GM19324 (cell line): Measurements from ENCODE around the gene CCDC183.
"Not testable (repeated sequence)": the region's sequence is repeated elsewhere in the genome, so short reads cannot be mapped to it uniquely, and the experiment has no call there.

Source experiments
- ATAC-seq: cut with Tn5 transposase; IDR thresholded peaks from one replicate; pipeline ENCODE4 v1.9.1; 2021; ENCODE audit warnings: mild to moderate bottlenecking, moderate library complexity; ENCODE audit not compliant: unreplicated experiment, low FRiP score

Gene CCDC183

DNA sequence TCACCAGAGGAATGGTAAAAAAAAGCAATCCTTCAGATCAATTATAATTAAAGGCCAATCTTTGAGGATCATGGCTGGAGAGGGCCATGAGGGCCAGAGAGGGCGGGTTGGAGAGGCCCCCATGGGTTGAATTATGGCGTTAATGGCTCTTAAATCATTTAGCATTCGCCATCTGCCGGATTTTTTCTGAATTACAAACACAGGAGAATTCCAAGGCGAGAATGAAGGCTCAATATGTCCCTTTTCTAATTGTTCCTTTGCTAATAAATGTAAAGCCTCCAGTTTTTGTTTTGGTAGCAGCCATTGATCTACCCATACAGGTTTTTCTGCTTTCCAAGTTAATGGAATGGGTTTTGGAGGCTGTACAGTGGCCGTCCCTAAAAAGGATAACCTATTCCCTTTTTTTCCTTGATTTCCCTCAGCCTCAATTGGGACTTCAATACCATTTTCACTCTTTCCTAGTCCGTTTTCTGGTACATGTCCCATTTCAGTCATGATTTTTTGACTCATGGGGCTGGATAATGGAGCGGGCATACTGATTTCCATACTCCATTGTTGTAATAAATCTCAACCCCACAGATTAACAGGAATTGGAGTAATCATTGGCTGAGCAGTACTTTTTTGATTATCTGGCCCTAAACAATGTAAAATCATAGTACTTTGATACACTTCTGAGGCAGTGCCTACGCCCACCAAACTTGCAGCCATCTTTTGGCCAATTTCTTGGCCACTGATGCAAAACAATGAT, 11.7 kb upstream of the CCDC183 start:
- no peak for ATAC-seq

DNA sequence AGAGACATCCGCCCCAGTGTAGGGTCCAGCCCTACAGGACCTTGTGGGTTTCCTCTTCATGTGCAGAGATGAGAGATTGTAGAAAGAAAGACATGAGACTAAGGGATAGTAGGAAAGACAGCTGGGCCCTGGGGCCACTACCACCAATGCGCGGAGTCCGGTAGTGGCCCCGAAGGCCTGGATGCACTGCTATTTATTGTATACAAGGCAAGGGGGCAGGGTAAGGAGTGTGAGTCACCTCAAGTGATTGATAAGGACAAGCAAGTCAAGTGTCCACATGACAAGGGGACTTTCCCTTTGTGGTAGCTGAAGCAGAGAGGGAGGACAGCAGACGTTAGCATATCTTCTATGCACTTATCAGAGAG, 11.2 kb upstream of the CCDC183 start:
- no peak for ATAC-seq

DNA sequence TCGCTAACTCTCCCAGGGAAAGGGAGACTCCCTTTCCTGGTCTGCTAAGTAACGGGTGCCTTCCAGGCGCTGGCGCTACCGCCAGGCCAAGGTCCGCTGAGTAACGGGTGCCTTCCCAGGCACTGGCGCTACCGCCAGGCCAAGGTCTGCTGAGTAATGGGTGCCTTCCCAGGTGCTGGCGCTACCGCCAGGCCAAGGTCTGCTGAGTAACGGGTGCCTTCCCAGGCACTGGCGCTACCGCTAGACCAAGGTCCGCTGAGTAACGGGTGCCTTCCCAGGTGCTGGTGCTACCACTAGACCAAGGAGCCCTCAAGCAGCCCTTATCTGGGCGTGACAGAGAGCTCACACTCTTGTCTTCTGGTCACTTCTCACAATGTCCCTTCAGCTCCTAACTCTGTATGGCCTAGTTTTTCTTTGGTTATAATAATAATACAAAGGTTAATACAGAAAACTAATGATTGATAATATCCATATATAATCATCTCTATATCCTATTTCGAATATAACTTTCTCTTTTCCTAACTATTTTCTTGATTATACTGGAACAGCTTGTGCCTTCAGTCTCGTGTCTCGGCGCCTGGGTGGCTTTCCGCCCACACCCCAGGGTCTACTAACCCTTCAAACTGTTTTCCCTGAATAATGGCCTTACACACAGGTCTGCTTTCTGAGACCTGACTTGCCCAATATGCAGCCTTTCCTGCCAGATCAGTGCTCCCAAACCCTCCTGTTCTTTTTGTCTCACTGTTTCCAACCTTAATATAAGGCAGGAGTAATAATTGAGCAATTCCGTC, 10.4 kb upstream of the CCDC183 start:
- not testable (repeated sequence) for ATAC-seq

DNA sequence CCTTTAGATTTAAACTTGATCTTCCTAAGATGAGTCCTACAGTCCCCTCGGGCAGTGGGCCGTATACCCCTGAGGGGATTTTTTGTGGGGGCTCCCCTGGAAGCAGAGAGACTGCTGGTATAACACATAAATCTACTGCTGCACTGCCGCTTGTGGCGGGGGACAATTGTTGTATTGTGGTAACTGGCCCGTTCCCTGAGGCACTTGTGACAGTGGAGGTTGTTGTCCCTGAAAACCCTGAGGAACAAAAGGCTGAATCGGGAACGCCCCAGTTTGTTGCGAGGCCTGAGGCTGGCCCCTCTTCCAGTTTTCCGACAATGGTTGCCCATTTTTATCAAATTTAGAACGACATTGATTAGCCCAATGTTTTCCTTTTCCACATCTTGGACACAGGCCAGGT, 9.7 kb upstream of the CCDC183 start:
- ATAC-seq = no peak

DNA sequence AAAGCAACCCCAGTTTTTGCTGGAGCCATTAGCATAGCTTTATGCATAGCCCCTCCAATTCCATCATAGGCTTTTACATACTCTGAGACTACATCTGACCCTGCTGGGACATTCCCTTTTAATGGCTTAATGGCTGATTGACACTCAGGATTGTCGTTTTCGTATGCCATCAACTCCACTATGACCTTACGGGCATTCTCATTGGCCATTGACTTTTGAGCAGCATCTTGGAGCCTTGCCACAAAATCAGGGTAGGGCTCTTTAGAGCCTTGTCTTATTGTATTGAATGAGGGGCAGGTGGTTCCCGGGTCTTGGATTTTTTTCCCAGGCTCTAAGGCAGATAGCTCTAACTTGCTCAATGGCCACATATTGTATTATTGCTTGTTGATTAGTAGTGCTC, 9.2 kb upstream of the CCDC183 start:
- ATAC-seq = not testable (repeated sequence)

DNA sequence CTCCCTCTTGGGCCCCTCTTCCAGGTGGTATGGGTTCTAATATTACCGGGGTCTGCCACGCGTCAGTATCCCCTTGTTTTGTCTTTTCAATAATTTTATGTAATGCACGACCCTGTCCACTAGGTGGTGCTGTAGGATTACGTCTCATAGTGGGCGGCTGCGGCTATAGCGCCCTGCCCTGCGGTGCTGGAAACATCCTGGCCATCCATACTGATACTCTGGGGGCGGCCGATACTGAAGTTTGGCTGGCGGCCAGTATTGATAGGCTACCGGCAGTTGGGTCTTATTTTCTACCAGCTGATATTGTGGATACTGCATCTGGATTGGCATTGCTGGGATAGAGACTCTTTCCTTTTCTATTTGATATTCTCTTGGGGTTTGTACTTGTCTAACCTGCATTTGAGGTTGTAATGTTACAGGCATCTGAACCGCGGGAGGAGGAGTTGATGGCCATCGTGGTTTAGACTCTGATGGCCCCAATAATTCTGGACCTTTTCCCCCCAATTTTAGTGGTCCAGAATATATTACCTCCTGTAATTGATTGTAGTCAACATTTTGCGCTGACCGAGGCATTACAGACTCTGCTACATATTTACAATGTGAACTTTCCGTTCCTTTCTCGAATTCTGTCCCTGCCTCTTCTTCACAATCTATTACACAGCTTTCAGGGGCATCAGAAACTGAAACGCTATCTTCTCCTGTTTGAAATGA, 8.3 kb upstream of the CCDC183 start:
- ATAC-seq = no peak

DNA sequence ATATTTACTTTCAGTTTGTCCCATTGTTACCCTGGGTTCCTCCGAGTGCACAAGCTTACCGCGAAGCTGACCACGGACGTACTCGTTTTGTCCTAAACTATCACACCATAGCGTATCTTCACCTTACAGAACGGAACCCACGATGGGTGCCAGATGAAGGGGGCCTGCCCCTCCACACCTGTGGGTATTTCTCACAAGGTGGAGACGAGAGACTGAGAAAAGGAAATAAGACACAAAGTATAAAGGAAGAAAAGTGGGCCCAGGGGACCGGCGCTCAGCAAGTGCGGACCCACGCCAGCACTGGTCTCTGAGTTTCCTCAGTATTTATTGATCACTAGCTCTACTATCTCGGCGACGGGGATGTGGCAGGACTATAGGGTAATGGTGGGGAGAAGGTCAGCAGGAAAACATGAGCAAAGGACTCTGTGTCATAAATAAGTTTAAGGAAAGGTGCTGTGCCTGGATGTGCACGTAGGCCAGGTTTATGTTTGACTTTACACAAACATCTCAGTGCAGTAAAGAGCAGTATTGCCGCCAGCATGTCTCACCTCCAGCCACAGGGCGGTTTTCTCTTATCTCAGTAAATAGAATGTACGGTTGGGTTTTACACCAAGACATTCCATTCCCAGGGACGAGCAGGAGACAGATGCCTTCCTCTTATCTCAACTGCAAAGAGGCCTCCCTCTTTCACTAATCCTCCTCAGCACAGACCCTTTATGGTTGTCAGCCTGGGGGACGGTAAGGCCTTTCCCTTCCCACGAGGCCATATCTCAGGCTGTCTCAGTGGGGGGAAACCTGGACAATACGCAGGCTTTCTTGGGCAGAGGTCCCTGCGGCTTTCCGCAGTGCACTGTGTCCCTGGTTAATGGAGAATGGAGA, 7.3 kb upstream of the CCDC183 start:
- ATAC-seq = not testable (repeated sequence)

DNA sequence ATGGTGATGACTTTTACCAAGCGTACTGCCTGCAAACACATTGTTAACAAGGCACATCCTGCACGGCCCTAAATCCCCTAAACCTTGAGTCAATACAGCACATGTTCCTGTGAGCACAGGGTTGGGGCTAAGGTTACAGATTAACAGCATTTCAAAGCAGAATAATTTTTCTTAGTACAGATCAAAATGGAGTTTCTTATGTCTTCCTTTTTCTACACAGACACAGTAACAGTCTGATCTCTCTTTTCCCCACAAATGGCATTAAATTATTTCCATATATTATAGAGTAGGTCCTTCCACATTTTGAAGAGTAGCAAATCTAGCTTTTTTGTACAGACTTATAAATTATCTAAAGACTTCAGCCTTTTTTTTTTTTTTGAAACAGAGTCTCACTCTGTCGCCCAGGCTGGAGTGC, 6.6 kb upstream of the CCDC183 start:
- ATAC-seq = no peak

DNA sequence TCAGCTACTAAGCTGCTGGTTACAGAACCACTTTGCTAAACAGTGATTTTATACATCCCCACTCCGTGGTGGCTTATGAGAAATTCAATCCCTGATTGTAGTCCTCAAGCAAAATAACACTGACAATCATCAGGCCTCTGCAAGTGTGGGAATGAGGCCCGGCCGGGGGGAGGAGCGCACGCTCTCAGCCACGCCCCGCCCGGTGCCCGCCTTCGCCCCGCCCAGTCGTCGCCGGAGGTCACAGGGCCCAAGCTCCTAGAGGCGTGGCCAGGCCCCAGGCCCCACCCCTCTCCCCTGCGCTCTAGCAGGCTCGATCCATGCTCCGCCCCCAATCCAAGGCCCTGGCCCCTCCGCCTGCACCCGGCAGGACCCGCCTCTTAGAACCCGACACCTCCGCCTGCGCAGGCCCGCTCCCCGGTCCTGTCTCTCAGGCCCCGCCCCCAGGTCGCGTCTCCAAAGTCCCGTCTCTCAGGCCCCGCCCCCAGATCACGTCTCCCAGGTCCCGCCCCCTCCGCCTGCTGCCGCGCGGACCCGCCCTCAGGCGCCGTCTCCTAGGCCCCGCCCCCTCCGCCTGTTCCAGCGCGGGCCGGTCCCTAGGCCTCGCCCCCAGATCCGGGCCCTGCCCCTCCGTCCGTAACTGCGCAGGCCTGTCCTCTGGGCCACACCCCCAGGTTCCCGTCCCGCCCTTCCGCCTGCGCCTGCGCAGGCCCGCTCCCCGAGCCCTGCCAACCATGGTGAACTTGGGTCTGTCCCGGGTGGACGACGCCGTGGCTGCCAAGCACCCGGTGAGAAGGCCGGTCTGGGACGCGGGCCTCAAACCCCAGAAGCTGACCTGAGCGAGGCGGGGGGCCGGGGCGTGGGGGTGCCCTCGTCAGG, 5.3 kb upstream of the CCDC183 start, which contains the start of gene TMEM141:
Gene TMEM141 (plus strand): TSS at position 705 of the 876 bp plus-strand sequence. CDS start 27 bp downstream, at position 732.
- ATAC-seq = peak; percentile 91

DNA sequence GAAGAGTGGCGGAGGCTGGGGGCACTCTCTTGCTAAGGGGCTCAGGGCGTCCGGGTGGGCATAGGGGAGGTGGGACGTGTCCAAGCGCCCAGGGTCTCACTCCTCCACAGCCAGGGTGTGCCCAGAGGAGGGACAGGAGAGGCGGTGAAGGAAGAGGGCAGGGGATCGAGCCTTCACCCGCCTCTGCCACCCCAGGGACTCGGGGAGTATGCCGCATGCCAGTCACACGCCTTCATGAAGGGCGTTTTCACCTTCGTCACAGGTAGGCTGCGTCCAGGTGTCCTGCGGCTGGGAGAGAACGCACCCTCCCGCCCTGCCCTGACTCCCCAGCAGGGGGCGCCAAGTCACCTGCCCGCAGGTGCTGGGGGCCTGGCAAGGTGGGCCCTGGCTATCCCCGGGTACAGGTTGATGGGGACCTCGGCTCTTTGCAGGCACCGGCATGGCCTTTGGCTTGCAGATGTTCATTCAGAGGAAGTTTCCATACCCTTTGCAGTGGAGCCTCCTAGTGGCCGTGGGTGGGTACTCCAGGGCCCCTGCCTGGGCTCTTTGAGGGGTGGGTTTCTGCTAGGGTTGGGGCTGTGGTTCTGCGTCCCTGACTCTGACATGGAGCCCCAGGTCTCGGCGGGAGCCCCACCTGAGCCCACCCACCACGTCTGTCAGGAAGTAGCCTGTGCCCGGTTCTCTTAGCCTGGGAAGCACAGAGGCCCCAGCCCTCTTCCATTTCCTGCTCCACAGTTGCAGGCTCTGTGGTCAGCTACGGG, 4.4 kb upstream of the CCDC183 start:
- ATAC-seq = peak; percentile 12

DNA sequence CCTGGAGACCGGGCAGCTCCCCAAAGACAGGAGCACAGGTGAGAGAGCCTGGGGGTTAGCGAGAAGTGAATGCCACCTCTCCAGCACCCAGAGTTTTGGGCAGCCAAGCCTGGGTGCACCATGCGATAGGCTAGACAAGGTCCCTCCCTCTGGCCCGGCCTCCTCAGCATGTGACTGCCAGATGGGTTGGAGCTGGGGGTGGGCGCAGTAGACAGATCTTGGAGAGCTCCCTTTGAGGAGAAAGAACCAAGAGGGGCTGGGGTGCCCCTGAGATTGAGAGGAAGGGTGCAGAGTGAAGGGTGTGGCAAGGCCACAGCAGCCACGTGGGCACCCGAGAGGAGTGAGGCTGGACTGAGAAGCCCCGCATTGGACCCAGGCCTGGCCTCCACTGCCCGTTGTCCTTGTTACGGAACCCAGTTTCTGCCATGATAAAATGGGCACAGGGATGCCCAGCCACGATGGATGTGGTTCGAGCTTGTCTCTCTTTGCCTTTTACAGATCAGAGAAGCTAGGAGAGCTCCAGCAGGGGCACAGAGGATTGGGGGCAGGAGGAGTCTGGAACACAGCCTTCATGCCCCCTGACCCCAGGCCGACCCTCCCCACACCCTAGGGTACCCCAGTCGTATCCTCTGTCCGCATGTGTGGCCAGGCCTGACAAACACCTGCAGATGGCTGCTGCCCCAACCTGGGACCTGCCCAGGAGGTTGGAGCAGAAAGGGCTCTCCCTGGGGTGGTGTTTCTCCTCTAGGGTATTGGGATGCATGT, 3.6 kb upstream of the CCDC183 start:
- no peak for ATAC-seq

DNA sequence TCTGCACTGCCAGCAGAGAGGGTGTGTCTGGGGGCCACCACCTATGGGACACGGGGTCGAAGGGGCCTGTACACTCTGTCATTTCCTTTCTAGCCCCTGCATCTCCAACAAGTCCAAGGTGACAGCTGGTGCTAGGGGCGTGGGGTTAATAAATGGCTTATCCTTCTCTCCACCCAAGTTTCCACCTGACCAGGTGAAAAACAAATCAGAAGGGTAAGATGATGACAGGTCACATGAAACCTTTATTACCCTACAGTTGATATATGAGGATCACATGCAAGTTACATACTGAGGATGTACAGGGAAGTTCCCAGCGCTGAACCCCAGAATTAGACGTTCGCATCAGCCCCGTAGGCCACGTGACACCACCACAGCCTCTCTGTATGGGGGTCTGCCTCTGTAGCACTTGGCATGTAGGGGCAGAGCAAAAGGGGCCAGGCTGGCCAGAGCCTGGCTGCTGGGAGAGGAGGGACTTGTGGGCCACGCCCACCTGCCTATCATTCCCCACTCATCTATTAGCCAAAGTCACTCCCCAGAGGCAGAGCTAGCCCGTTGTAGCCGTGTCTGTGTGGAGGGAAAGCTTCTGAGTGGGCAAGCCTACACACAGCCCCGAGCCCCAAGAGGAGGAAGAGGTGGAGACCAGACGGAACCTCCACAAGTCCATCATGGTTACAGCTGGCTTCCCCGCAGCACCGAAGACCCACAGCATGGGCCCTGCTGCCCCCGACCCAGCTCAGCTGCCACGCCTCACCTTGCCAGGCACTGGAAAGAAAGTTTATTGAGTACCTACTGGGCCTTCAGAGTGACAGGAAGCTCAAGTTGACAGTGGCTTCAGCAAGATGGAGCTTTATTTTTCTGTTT, 2.8 kb upstream of the CCDC183 start:
- no peak for ATAC-seq

DNA sequence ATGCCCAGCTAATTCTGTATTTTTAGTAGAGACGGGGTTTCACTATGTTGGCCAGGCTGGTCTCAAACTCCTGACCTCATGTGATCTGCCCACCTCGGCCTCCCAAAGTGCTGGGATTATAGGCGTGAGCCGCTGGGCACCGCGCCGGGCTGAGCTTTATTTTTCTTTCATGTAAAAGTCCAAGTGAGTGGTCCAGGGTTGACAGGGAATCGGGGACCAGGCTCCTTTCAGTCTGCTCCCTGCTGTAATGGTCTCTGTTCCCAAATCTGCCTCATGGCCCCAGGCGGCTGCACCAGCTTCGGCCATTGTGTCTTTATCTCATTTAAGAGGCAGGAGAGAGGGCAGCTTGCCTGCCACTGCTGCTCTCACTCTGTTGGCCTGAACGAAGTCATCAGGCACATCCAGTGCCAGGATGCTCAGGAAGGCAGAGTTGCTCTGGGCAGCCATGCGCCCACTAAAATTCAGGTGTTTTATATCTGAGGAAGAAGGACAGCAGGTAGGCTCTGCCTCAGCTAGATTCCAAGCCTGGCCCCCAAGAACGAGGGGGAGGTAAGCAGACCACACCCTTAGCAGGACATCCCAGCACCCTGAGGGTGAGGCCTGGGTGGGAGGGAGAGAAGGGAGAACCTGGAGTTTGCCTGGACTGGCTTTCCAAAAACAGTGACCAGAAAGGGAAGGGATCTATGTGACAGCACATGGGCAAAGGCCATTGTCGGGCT, 1.7 kb upstream of the CCDC183 start:
- no peak for ATAC-seq

DNA sequence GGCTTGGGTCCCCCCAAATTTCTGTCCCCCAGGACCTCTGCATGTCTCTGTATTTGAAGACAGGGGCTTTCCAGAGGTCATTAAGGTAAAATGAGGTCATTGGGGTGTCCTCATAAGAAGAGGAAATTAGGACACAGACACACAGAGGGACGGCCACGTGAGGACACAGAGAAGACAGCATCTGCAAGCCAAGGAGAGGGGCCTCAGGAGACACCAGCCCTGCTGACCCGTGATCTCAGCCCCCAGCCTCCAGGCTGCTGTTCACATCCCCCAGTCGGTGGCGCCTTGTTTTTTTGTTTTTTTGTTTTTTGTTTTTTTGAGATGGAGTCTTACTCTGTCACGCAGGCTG, 1.2 kb upstream of the CCDC183 start:
- ATAC-seq = no peak

DNA sequence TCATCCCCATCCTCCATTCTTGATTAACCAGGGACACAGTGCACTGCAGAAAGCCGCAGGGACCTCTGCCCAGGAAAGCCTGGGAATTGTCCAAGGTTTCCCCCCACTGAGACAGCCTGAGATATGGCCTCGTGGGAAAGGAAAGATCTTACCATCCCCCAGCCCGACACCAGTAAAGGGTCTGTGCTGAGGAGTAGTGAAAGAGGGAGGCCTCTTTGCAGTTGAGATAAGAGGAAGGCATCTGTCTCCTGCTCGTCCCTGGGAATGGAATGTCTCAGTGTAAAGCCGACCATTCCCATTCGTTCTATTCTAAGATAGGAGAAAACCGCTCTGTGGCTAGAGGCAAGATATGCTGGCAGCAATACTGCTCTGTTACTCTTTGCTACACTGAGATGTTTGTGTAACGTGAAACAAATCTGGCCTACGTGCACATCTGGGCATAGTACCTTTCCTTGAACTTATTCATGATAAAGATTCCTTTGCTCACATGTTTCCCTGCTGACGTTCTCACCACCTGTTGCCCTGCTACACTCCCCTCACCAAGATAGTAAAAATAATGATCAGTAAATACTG, 723 bp downstream of the CCDC183 start:
- ATAC-seq = not testable (repeated sequence)

DNA sequence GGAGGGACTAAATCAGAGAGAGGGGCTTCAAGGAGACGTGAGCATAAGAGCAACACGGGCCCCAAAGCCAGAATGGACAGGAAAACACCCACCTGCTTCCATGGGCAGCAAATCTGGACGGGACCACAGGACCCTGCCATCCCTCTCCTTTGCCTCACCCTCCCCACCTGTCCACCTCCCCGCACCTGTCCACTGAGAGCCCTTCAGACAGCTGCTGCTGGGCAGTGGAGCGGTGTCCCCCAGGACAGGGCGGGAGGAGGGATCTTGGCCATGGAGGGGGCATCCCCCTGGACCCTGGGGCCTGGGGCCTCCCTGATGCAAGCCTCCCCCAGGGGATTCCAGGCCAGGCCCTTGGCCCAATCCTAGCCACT, 2.6 kb downstream of the CCDC183 start:
- ATAC-seq = no peak
